Fibroblast of skin of scalp (primary cell): ENCODE data around the gene STRADA.

ENCODE experiments used
- DNase-seq: peaks from one replicate; pipeline ENCODE4 v3.0.0-alpha.2; 2013

STRADA gene

DNA sequence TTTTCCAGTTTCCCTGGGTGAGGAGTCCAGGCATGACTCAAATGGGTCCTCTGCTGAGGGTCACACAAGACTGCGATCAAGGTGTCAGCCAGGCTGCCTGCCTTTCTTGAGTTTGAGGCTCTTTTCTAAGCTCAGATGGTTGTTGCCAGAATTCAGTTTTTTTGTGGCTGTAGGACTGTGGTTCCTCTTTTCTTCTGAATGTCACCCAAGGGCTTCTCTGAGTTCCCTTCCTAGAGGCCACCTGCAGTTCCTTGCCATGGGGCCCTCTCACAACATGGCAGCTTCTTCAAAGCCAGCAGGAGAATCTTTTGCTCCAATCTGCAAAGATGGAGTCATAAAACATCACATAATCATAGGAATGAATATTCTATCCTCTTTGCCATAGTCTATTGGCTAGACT is 59.2 kb downstream of the STRADA start:
- no peak for DNase-seq

DNA sequence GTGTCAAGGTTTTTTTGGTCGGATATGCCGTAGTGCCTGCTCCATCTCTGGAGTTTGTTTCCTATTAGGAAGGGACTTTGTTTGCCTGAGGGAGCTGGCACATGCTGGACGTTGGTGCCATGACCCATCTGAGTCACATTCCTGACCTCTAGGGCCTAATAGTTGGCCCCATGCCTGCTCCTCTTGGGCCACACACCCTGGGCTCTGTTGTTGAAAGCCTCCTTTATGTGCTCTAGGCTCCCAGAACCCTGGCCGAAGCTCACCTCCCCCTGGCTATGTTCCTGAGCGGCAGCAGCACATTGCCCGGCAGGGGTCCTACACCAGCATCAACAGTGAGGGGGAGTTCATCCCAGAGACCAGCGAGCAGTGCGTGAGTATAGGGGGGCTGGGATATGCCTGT is 60.1 kb downstream of the STRADA start:
- no peak for DNase-seq

DNA sequence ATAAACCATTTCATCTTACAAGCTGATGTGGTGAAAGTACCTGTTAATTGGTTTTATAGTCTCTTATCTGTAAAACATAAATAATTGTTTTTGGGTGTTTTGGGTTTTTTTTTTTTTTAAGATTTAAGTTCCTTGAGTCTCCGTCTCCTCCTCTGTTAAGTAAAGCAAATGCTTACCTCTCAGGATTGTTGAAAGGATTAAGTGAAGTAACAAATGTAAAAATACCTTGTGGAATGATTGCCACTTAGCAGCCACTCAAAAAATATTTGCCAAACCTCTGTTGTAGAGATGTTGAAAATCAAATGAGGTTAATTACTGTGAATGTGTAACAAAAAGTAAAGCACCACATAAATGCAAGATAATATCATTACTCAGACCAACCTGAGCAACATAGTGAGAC is 60.9 kb downstream of the STRADA start:
- no peak for DNase-seq

- no peak for DNase-seq
These were observed 62.4 kb downstream of the STRADA start for GRCh38 chr17:63679214-63679613.

- DNase-seq: no peak
These were observed 65.0 kb downstream of the STRADA start for GRCh38 chr17:63676584-63676983.

DNA sequence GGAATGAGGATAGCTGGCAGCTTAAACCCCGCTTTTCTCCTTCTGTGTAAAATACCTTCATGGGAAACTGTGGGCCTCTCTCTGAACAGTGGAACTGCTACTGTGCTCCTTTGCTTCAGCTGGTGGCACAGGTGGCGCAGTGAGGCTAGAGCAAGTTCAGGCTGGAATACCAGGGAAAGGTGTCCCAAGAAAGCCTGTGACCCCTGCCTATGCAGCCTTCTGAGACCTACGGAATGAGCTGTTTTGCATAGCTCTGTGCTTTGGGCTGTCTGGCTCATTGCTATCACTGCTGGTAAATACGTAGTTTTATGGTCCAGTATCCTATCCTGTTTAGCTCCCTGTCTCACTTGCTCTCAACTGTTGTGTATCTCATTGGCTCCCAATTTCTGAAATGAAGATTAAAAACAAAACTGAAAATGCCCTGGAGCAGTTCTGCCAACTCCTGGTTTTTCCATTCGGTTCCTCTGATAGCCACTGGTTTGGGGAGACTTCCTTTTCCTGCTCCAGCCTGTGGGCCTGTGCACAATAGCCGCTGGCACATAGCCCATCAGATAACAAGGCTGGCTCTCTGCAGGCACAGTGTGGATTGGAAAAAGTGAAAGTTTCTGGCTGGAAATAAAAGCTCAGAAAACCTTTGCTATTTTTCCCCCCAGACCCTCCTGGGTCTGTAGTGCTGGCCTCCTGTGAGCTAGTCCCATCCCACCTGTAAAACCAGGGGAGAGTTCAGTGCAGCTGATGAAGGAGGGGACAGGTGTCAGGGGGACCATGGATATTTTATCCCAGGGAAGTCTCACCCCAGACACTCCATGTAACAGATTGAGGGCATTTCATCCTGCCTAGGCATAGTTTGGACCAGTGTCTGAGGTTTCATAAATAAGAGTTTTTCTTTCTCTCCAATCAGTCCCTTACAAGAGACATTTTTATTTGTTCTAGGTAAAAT is 65.7 kb downstream of the STRADA start:
- peak; percentile 72 for DNase-seq

DNA sequence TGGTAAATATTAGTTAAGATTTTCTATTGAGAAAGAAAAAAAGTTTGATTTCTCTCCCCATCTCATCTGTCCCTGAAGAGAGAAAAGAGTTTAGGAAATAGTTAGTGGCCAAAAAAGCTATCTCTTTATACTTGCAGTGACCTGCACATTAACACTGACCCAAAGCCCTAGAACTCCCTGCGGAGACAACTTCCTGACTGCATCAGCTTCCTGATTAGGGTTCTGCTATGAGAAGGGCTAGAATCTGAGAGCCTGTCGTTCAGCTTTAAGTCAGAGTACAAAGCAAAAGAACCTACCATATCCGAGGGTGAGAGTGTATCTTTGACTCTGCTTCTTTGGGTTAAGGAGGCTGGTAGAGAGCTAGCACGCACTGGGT is 66.4 kb downstream of the STRADA start:
- DNase-seq: peak; percentile 7

DNA sequence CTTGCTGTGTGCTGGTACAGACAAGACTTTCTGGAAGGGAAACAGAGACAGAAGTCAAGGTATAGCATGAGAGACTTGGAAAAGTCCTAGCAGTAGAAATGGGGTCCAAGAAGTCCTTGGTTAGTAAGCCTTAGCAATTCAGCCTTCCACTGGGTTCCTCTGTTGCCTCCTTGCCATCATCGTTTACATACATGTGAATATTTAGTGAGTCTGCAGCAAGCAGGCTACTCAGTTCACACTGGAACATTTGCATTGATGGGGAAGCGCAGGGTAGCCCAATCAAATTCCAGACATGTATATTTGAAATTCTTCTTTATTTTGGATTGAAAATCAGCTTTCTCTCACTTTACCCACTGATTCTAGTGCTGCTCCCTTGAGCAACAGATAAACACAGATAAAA is 68.7 kb downstream of the STRADA start:
- no peak for DNase-seq

DNA sequence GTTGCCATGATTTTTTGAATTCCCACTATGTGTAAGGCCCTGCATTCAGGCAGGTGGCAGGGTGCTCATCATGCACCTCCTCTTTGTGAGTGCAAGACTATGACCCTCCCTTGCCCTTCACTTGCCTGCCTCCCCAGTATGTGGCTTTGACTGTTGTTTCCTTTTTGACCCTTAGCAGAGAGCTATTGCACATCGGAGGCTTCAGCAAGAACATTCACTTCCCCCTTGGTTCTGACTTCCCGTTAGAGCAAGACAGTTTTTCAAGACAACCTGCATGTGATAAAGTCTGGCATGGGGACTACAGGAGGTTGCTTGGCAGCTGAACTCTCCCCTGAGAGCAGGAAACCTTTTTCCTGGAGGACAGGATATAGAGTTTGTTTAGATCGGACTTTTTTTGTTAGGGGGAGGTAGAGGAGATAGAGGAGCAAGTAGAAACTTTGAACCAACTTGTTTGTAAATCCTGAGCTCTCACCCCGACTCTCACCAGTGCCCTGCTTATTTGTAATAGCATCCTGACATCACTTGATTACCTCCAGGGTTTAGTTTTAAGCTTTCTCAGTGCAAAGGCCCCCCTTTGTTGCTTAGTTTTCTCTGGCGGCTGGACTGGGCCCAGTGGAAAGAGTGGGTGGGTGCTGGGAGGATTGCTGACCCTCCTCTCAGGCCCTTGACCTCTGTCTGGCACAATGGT is 75.9 kb downstream of the STRADA start:
- no peak for DNase-seq

DNA sequence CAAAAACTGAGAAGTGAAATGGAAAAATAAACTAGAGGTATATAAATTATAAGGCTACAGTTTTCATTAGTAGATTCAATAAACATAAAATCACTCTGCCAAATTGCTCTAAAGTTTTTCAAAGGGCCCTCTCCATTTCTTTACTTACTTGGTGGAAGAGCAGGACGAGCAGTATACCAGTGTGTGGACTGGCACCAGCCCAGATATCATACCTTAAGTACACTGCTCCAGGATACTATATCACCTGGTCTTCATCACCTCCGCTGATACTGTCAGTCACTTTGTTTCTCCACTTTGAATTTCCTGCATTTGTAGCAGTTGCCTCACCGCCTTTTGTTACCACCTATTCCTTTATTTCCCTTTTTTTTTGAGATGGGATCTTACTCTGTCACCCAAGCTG is 81.7 kb downstream of the STRADA start:
- DNase-seq: no peak

DNA sequence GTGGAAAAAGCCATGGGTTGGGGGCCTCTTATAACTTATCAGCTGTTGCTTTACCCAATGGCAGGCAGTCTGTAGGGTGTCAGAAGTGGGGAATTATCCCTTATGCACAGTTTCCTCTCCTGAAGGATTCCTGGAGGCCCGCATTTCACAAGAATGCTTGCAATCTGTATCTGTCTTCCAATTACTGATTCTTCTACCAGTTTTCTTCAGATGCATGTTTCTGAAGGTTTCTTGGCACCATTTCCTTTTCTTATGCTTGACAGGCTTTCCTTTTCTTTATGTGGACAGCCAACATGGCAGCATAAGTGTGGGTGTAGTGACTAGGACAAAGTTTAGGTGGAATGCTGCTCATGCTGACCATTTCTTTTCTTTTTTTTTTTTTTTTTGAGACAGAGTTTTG is 83.2 kb downstream of the STRADA start:
- DNase-seq: no peak

DNA sequence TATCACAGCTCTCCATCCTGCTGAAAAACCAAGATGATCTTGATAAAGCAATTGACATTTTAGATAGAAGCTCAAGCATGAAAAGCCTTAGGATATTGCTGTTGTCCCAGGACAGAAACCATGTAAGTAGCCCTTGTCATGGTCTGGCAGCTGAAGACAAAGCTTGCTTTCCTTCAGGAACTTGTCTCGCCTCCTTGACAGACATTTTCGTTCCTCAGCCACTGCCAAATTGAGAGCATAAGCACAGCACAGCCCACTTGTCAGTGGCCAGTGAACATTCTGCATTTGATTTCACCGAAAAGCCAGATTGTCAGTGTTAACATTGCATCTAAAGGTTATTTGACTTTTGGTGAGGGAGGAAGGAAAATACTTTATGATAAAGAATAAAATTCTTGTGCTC is 83.8 kb downstream of the STRADA start:
- no peak for DNase-seq

- DNase-seq: no peak
These were observed 88.5 kb downstream of the STRADA start for GRCh38 chr17:63653050-63653449.
